ENCODE results near the gene SLC12A2.

SLC12A2 gene

GRCh38 chr5:128174951-128175350, 91.4 kb downstream of the SLC12A2 start:
- no peak for DNase-seq

DNA sequence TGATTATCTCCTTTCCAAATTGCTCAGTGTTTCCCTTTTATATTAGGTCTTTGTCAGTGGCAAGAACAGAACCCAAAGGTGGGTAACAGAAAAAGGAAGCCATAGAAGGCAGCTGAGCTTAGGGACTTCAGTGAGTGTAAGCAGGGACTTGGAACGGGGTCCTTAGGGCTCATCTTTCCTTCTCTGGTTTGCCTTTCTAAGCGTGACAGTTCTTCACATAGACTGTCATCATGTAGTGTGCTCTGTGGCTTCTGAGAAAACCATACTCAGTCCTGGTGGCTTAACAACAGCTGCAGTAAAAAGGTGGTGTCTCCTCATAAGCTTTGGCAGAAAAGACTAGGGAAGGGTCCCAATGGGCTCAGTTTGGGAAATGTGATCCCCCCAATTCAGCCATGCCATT, 108.8 kb downstream of the SLC12A2 start:
- DNase-seq, result no peak

DNA sequence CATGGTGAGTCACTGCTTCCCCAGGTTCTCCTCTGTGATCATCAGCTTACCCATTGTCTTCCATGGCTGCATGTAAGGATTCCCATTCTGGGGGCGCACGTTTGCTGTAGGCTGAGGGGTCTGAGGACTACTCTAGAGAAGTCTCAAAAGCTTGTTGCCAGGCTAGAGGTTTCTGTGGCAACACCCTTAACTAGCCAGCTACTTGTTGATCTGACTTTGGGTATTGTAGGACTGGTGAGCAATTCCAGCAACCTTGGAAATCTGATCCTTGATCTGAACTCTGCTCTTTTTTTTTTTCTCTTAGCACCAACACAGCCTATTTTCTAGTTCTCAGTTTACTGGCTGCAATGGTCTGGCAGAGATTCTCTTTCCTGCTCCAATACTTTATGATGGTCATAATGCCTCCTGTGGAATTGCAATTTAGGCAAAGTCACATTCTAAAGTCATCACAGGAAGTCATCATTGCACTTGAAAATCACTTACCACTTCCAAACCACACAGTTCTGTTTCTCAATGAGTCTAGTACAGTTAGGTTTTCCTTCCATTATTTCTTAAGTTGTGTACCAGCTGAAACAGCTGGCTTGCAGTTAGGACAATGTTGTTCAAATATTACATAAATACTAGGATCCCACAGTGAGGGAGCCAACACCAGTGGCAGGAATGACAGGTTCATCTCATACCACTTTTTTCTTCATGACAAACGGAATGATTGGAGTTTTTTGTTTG, 110.3 kb downstream of the SLC12A2 start:
- no peak for DNase-seq

- DNase-seq, result no peak
Observed at GRCh38 chr5:128195316-128195715, 111.8 kb downstream of the SLC12A2 start.

- DNase-seq, result no peak
Observed at GRCh38 chr5:128196080-128196479, 112.5 kb downstream of the SLC12A2 start.

DNA sequence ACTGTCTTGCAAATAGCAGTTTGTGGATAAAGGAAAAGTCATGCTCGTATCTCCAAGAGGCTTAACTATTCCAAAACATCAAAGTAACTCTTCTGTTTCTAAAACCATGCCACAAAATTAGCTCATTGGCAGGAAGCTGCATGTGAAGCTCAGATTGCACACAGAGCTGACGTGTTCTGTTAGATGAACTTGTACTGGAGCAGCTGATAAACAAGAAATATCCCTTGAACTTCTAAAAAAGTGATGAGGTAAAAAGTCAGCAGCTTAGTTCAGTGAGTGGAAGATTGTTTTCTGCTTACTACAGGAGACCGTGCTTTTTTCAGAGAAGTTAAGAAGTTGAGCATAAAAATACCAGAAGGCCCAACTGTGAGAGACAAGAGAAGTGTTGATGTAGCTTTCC, 113.2 kb downstream of the SLC12A2 start:
- DNase-seq, result no peak

DNA sequence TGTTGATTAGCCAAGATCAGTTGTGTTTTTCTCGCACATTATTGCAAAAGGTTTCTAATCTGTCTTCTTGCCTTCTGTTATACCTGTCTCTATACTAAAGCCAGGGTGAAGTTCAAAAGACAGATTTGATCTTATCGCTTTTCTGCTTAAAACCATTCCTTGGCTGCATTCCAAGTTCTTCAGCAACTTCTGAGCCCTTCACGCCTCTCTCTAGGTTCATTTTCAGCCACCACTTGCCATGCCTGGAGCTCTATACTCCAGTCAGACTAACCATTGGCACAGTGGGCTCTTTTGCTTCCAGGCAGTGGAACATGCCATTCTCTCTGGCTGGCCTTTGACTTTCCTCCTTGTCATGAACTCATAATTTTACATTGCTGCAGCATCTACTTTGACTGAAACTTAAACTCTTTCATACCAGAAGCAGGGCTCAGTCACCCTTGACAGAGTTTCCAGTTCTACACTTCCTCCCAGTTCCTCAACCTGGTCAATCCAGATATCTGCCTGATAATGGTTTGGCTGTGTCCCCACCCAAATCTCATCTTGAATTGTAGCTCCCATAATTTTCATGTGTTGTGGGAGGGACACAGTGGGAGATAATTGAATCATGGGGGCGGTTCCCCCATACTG, 114.4 kb downstream of the SLC12A2 start:
- peak in 1 of 2 experiments; percentile 10 for DNase-seq

DNA sequence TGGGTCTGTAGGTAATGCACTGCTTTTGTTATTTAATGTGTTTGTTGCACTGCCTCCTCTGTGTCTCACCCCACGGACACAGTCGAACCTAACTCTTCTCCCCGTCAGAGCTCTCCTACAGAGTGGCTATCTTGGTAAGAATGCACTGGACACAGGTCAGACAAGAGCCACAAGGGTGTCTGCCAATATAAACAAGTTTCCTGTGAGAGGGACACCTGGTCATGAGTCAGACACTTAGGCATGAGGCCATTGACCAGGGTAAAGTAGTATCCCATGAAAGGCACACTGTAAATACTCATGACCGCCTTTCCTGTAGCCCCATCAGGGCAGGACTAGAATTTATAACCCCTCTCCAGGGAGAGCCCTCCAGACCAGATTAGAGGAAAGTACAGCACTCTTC, 115.5 kb downstream of the SLC12A2 start:
- DNase-seq, result no peak

GRCh38 chr5:128199611-128200010, 116.0 kb downstream of the SLC12A2 start:
- no peak for DNase-seq

GRCh38 chr5:128201065-128201926, 117.7 kb downstream of the SLC12A2 start:
- DNase-seq, result peak; percentile 87 to 88

DNA sequence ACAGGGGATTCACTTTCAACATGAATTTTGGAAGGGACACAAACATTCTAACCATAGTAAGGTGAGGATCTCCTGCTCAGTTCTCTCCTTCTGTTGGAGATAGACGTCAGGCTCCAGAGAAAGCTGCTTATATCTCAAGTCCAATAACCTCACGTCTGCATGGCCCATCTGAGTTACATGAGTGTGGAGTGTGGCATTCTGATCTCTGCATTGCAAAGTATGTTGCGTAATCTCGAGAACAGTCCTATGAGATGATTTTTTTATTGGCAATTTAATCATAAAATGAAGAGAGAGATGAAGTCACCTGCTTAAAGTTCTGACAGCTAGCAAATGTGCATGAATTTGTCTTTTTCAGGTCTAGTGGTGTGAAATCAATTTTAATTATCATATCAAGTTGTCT, 118.8 kb downstream of the SLC12A2 start:
- no peak for DNase-seq

- DNase-seq, result no peak
Observed at GRCh38 chr5:128208436-128208835, 124.9 kb downstream of the SLC12A2 start.

DNA sequence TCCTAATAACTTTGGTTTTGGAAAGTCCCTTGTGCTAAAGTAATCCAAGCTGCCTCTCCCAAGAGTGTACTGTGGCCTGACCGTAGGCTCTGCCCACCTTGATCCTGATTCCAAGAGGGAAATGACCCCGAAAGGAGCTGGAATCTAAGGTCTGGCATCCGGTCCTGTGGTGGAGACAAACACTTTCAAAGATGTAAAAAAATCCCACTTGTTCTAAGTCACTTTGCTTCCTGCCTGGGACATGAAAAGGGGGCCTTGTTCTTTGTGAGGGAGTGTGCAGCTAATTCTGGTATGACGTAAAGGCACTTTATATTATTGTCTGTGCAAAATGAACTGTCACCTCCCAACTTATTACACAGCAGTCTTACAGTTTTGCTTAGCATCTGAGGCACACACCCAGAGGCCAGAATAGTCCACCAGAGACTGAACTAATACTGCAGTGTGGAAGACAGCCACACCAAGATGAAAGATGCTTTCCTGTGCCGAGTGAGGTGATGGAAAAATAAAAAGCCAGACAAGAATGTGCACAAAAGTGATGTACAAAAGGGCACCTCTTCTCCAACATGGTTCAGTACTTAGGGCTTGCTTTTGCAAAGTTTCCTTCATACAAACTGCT, 128.7 kb downstream of the SLC12A2 start:
- no peak for DNase-seq

DNA sequence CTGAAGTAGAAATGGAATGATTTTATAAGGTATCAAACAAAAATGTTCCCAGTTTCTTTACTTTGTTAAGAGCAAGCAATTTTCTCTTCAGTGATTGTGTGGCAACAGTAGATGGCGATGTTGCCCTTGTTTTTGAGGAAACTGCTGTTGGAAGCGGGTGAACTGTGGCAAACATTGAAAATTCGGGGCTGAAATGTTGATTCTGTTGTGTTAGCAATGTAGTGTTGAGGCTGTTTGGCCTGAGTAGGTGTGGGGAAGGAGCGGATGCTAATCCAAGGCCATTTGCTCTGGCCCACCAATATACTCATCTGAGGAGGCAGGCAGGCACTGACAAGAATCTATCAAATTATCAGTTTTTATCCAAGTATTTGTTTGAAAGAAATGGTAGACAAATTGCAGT, 129.8 kb downstream of the SLC12A2 start:
- peak; percentile 27 to 44 for DNase-seq

DNA sequence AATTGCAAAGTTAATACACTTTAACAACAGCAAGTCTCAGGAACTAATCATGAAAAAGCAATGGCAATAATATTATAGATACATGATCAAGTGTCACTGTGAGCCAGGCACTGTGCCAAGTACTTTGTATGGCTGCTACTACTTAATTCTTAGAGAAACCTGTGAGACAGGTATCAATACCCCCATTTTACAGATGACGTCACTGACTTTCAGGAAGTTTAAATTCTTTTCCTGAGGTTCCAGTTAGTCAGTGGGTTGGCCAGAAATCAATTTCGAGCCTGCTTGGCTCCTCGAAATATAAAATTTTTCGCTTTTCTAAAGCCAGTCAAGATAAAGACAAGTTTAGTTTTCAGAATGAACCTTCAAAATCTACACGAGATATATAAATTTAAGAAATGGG, 130.3 kb downstream of the SLC12A2 start:
- DNase-seq, result no peak

DNA sequence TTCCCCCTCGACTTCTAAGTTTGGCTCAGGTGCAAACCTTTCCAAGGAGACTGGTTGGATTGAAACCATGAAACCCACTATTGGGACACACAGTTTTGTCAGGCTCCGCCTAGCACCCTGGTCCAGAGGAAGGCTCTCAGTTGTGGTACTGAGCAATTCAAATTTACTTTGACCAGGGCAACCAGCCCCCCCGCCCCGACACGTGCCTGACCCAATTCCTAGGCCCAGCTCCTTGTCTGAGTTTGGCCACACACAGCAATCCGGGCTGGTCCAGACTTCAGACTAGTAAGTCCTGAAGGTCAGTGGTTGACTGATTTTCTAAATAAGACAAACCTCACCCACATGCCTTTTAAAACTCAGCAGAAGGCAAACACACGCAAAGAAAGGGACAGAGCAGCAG, 132.7 kb downstream of the SLC12A2 start:
- DNase-seq, result no peak

DNA sequence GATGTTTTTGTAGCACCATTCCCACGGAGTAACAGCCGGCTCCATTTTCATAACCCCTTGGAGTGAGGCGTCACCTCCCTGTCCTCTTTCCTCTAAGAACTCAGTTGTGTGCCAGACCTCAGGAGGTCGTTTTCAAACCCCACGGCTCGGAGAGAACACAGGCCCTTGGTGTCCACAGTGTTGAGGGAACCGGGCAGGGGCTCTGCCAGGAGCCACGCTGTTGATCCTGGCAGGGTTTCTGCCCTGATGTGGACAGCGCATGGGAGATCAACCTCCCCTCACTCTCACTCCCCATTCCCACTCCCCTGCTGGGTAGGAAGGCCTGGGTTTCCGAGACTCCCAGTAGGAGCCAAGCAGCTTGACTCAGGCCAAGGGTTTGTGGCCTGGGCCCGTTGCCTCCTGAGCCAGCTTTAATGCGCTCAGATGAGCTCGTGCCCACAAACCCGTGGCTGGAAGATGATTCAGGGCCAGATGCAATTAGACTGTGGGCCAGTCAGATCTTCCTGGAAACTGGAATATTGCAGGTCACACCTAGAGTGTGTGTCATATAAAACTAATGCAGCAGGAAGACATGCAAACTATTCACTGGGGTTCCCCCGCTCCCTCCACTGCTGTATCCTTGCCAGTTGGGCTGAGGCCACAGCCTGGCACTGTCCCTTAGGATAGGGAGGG, 133.4 kb downstream of the SLC12A2 start:
- DNase-seq, result no peak

GRCh38 chr5:128220841-128221240, 137.3 kb downstream of the SLC12A2 start:
- DNase-seq, result no peak

GRCh38 chr5:128224336-128224735, 140.8 kb downstream of the SLC12A2 start:
- no peak for DNase-seq

DNA sequence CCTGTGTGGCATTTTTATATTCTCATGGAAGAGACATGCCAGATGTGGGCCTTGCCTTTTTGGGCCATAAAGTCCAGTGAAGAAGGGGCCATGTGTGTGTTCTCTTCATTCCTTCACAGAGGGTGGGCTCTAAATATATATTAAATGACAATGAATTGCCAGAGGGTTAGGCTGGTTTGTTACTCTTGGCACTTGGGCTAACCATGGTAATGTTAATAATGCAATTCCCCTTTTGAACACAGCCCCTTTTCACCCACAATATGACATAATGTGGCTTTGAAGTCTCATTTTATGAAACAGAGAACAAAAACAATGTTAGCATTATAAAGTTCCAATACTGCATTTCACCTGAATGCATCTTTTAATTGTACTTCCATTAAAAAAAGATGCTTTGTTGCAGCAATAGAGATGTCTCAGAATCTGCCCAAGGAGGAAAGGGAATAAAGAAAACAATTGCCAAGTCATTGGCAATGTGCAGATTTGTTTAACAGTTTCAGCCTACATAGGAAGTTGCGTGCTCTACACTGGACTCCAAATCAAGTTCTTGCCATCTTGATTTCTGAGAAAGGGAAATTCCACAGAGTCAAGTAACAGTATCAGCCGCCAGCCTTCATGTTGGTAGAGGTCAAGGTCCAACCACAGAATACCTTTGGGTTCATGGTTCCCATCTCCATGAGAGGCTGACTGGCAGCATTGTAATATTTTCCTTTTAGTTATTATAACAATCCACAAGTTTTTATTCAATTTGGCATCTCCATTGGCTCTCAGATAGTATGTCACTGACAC, 141.9 kb downstream of the SLC12A2 start:
- DNase-seq, result no peak

DNA sequence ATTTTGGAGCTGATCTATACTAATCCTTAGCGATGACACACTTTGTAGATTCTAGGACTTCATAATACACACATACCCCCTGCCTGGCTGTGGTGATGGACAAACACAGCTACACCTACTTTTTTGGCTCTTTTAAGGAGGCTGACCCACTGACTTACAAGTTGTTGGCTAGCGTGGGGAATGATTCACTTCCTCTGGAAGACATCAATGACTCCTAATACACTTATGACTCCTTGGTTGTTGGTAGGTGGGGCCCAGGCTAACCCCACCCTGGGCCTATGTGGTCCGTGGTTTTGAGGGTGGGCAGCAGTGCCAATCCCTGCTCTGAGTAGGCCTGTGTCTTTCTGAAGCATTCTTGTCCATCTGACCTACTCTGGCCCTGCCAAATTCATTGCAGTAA, 144.4 kb downstream of the SLC12A2 start:
- no peak for DNase-seq

GRCh38 chr5:128228521-128228920, 145.0 kb downstream of the SLC12A2 start:
- no peak for DNase-seq
